Stimulated activated CD4-positive, alpha-beta T cell treated with anti-CD3 and anti-CD28 coated beads, Interleukin-1b, Interleukin-23, amount 100 ng/mL, for 4 hours (primary cell): ENCODE measurements around the gene CACNG8.

Experiments used
- DNase-seq, 2 donors: peaks; one replicate each; pipeline ENCODE4 v3.0.0-alpha.2; 2020; ENCODE audit warnings: low read depth in 2 of 2

The CACNG8 gene

GRCh38 chr19:53992211-53992610, 29.5 kb downstream of the CACNG8 start:
- DNase-seq = no peak

GRCh38 chr19:53992815-53993214, 30.1 kb downstream of the CACNG8 start:
- DNase-seq = no peak

- no peak for DNase-seq
Measured at GRCh38 chr19:53993448-53993847, 30.7 kb downstream of the CACNG8 start.

GRCh38 chr19:53994811-53995210, 32.1 kb downstream of the CACNG8 start:
- no peak for DNase-seq

GRCh38 chr19:53998223-53998622, 35.5 kb downstream of the CACNG8 start:
- no peak for DNase-seq

- DNase-seq = no peak
Measured at GRCh38 chr19:53999694-54000093, 37.0 kb downstream of the CACNG8 start.

- DNase-seq = no peak
Measured at GRCh38 chr19:54001496-54001895, 38.8 kb downstream of the CACNG8 start.

- no peak for DNase-seq
Measured at GRCh38 chr19:54002495-54003315, 40.0 kb downstream of the CACNG8 start.

- no peak for DNase-seq
Measured at GRCh38 chr19:54009440-54009839, 46.7 kb downstream of the CACNG8 start.

- DNase-seq = no peak
Measured at GRCh38 chr19:54010474-54010873, 47.7 kb downstream of the CACNG8 start.

- no peak for DNase-seq
Measured at GRCh38 chr19:54011507-54012211, 48.9 kb downstream of the CACNG8 start.

GRCh38 chr19:54013866-54014265, 51.1 kb downstream of the CACNG8 start:
- no peak for DNase-seq

- no peak for DNase-seq
Measured at GRCh38 chr19:54014920-54015560, 52.3 kb downstream of the CACNG8 start.

- no peak for DNase-seq
Measured at GRCh38 chr19:54017261-54017660, 54.5 kb downstream of the CACNG8 start.

GRCh38 chr19:54021363-54021762, 58.6 kb downstream of the CACNG8 start:
- no peak for DNase-seq

- no peak for DNase-seq
Measured at GRCh38 chr19:54021932-54022331, 59.2 kb downstream of the CACNG8 start.

GRCh38 chr19:54023191-54023590, 60.5 kb downstream of the CACNG8 start:
- no peak for DNase-seq

GRCh38 chr19:54024660-54025059, 61.9 kb downstream of the CACNG8 start:
- DNase-seq = no peak

GRCh38 chr19:54026656-54027055, 63.9 kb downstream of the CACNG8 start:
- no peak for DNase-seq

GRCh38 chr19:54029301-54029700, 66.6 kb downstream of the CACNG8 start:
- DNase-seq = no peak

- DNase-seq = peak; percentile 29 to 43
Measured at GRCh38 chr19:54029930-54030490, 67.3 kb downstream of the CACNG8 start.

GRCh38 chr19:54030895-54031586, 68.3 kb downstream of the CACNG8 start:
- no peak for DNase-seq
